HUDEP-2 (cell line): Measurements from ENCODE around the gene LDB3.

Experiments used
- DNase-seq, 76 experiments: peaks; one replicate each; lab custom pipeline; 2025; ENCODE audit not compliant: unreplicated experiment in 76 of 76; lab: John Stamatoyannopoulos, UW

The LDB3 gene

GRCh38 chr10:86684331-86685097 lies 16.2 kb downstream of the LDB3 start:
- peak in 18 of 76 experiments; percentile 2 to 46 (median 16) for DNase-seq

- no peak for DNase-seq
Measured at GRCh38 chr10:86685416-86685815, 17.1 kb downstream of the LDB3 start.

GRCh38 chr10:86685893-86686632 lies 17.8 kb downstream of the LDB3 start:
- no peak for DNase-seq

- no peak for DNase-seq
Measured at GRCh38 chr10:86686972-86687371, 18.7 kb downstream of the LDB3 start.

- no peak for DNase-seq
Measured at GRCh38 chr10:86687750-86688149, 19.4 kb downstream of the LDB3 start.

GRCh38 chr10:86688398-86688921 lies 20.1 kb downstream of the LDB3 start:
- peak in 64 of 76 experiments; percentile 6 to 74 (median 45) for DNase-seq

GRCh38 chr10:86689146-86689545 lies 20.8 kb downstream of the LDB3 start:
- no peak for DNase-seq

GRCh38 chr10:86690231-86690630 lies 21.9 kb downstream of the LDB3 start:
- no peak for DNase-seq

GRCh38 chr10:86690657-86691084 lies 22.4 kb downstream of the LDB3 start:
- DNase-seq, result peak in 1 of 76 experiments; percentile 19

GRCh38 chr10:86691333-86692022 lies 23.2 kb downstream of the LDB3 start:
- DNase-seq, result no peak

GRCh38 chr10:86692023-86692514 lies 23.8 kb downstream of the LDB3 start:
- no peak for DNase-seq

- DNase-seq, result no peak
Measured at GRCh38 chr10:86692664-86693063, 24.4 kb downstream of the LDB3 start.

GRCh38 chr10:86693275-86693674 lies 25.0 kb downstream of the LDB3 start:
- no peak for DNase-seq

GRCh38 chr10:86693721-86694369 lies 25.5 kb downstream of the LDB3 start:
- DNase-seq, result peak in 46 of 76 experiments; percentile 4 to 59 (median 28)

GRCh38 chr10:86698207-86698940 lies 30.1 kb downstream of the LDB3 start:
- no peak for DNase-seq

- DNase-seq, result no peak
Measured at GRCh38 chr10:86699125-86699524, 30.8 kb downstream of the LDB3 start.

- DNase-seq, result no peak
Measured at GRCh38 chr10:86699541-86699940, 31.2 kb downstream of the LDB3 start.

GRCh38 chr10:86699991-86700840 lies 31.9 kb downstream of the LDB3 start:
- DNase-seq, result no peak
